ENCODE measurements around the gene AZU1.

AZU1 gene

DNA sequence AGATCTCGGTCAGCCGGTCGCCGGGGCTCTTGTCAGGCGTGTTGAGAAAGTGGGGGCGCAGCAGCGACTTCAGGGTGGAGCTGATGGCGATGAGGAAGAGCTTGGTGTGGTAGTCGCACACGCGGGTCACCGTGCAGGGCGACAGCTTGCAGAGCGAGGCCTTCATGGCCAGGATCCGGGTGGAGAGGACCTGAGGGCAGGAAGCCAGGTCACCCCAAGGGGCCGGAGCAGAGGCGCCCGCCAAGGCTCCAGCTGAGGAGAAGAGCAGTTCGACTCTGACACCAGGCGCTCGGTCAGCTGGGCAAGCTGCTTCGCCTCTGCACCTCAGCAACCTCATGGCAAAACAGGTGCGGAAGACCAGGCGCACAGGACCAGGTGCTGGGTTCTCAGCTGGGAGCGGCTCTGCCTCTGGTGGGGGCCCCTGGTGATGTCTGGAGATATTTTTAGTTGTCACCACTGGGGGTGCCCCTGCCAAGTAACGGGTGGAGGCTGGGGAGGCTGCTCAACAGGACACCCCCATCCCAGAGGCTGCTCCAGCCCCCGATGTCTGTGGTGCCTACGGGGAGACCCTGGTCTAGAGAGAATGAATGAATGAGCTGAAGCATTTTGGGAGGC, 47.7 kb downstream of the AZU1 start:
- TF ChIP-seq, protein P1, sequence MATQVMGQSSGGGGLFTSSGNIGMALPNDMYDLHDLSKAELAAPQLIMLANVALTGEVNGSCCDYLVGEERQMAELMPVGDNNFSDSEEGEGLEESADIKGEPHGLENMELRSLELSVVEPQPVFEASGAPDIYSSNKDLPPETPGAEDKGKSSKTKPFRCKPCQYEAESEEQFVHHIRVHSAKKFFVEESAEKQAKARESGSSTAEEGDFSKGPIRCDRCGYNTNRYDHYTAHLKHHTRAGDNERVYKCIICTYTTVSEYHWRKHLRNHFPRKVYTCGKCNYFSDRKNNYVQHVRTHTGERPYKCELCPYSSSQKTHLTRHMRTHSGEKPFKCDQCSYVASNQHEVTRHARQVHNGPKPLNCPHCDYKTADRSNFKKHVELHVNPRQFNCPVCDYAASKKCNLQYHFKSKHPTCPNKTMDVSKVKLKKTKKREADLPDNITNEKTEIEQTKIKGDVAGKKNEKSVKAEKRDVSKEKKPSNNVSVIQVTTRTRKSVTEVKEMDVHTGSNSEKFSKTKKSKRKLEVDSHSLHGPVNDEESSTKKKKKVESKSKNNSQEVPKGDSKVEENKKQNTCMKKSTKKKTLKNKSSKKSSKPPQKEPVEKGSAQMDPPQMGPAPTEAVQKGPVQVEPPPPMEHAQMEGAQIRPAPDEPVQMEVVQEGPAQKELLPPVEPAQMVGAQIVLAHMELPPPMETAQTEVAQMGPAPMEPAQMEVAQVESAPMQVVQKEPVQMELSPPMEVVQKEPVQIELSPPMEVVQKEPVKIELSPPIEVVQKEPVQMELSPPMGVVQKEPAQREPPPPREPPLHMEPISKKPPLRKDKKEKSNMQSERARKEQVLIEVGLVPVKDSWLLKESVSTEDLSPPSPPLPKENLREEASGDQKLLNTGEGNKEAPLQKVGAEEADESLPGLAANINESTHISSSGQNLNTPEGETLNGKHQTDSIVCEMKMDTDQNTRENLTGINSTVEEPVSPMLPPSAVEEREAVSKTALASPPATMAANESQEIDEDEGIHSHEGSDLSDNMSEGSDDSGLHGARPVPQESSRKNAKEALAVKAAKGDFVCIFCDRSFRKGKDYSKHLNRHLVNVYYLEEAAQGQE (IDR thresholded peaks at IDR 0.05; ENCODE audit: insufficient read depth in 1 of 2, low read depth in 2 of 2, low read length in 2 of 2) = no peak
- TF ChIP-seq TAF1 (IDR thresholded peaks at IDR 0.05; ENCODE audit: borderline replicate concordance, insufficient read depth, low read length) (no peak), SIN3A (IDR thresholded peaks at IDR 0.05; ENCODE audit: borderline replicate concordance, insufficient read depth, low read length) (no peak), POLR2AphosphoS5 (IDR thresholded peaks at IDR 0.05; ENCODE audit: low read depth, low read length) (no peak), FOXP2 (optimal IDR thresholded peaks at IDR 0.05; ENCODE audit: borderline replicate concordance, extremely low read depth, extremely low read length, insufficient read depth) (no peak)

DNA sequence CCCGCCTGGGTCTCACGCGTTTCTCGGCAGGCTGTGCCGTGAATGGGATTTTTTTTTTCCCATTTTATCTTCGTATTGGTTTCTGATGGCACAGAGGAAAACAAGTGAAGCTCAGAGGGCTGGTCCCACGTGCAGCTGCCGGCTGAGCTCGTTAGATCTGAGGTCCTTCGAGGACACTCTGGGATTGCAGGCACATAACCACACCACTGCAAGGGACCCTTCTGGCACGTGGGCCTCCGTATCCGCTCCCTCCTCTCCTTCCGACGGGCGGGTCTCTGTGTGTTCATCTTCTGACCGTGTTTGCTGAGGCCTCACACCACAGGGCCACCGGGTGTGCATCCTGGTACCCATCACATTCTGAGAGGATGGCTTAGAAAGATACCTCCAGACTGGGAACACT, 48.5 kb downstream of the AZU1 start:
- TF ChIP-seq SIN3A (IDR thresholded peaks at IDR 0.05; ENCODE audit: borderline replicate concordance, insufficient read depth, low read length) (no peak), FOXP2 (optimal IDR thresholded peaks at IDR 0.05; ENCODE audit: borderline replicate concordance, extremely low read depth, extremely low read length, insufficient read depth) (no peak), POLR2AphosphoS5 (IDR thresholded peaks at IDR 0.05; ENCODE audit: low read depth, low read length) (no peak), TAF1 (IDR thresholded peaks at IDR 0.05; ENCODE audit: borderline replicate concordance, insufficient read depth, low read length) (no peak)
- TF ChIP-seq, protein P1 (IDR thresholded peaks at IDR 0.05; ENCODE audit: insufficient read depth in 1 of 2, low read depth in 2 of 2, low read length in 2 of 2) = no peak

DNA sequence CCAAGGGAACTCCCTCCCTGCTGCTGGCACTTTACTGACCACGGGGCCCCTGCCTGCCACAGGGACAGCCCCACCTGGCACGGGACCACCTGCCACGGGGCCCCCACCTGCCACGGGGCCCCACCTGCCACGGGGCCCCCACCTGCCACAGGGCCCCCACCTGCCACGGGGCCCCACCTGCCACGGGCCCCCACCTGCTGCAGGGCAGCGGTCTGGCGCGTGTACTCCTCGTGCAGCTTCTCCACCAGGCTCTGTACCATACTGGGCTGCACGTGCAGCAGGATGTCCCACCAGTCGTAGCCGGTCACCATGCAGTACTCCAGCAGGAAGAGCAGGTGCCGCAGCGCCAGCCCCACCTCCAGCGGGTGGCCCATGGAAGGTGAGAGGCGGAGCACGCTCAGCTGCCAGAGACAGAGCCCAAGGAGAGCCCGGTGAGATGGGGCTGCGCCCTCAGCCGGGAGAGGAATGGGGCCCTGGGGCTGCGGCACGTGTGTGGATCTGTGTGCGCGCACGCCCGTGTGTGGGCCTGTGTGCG, 49.2 kb downstream of the AZU1 start:
- TF ChIP-seq TAF1 (IDR thresholded peaks at IDR 0.05; ENCODE audit: borderline replicate concordance, insufficient read depth, low read length) = no peak
- TF ChIP-seq SIN3A (IDR thresholded peaks at IDR 0.05; ENCODE audit: borderline replicate concordance, insufficient read depth, low read length) = no peak
- TF ChIP-seq POLR2AphosphoS5 (IDR thresholded peaks at IDR 0.05; ENCODE audit: low read depth, low read length) = no peak
- TF ChIP-seq, protein P1 (IDR thresholded peaks at IDR 0.05; ENCODE audit: insufficient read depth in 1 of 2, low read depth in 2 of 2, low read length in 2 of 2) = no peak
- no peak for TF ChIP-seq FOXP2 (optimal IDR thresholded peaks at IDR 0.05; ENCODE audit: borderline replicate concordance, extremely low read depth, extremely low read length, insufficient read depth)

DNA sequence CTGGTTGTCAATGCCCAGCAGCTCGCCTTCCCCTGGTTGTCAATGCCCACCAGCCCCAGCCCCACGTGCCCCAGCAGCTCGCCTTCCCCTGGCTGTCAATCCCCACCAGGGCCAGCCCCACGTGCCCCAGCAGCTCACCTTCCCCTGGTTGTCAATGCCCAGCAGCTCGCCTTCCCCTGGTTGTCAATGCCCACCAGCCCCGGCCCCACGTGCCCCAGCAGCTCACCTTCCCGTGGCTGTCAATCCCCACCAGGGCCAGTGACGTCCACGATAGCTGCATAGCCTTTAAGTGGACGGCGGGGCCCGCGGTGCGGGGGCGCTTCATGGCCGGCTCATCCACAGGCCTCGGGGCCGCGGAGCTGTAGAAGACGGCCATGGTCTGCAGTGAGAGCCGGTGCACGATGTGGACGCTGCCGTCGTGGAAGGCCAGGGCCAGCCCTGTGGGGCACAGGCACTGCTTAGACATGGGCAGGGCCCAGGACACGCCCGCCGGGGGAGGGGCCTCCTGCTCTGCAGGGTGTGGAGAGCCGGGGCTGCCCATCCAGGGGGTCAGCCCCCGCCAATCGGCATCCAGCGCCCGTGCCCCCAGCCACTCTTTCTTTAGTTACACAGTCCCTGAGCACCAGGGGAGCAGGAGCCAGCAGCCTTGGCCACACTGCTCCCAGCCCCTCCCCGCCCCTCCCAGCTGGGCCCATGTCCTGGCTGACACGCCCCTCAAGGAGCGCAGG, 52.2 kb downstream of the AZU1 start:
- TF ChIP-seq FOXP2 (optimal IDR thresholded peaks at IDR 0.05; ENCODE audit: borderline replicate concordance, extremely low read depth, extremely low read length, insufficient read depth) (no peak), SIN3A (IDR thresholded peaks at IDR 0.05; ENCODE audit: borderline replicate concordance, insufficient read depth, low read length) (no peak), TAF1 (IDR thresholded peaks at IDR 0.05; ENCODE audit: borderline replicate concordance, insufficient read depth, low read length) (no peak), POLR2AphosphoS5 (IDR thresholded peaks at IDR 0.05; ENCODE audit: low read depth, low read length) (no peak)
- TF ChIP-seq, protein P1 (IDR thresholded peaks at IDR 0.05; ENCODE audit: insufficient read depth in 1 of 2, low read depth in 2 of 2, low read length in 2 of 2) = no peak
